Adrenal gland (tissue), 12 donors: ENCODE data around the gene TRIM40. TPM values are rescaled to one million over a fixed set of nuclear protein-coding genes. Genes with fewer than 3 reads are reported as not detected.
"Not testable (repeated sequence)": the region's sequence is repeated elsewhere in the genome, so short reads cannot be mapped to it uniquely, and the experiment has no call there.

Experiments used
- DNase-seq, 7 donors: peaks; one replicate each; pipeline ENCODE4 v3.0.0-alpha.2; 2019 to 2020
- H3K27ac ChIP-seq, 5 donors: fragments of 200-600 bp; sonication (generic) in 4 of 5; 1 replicate in 3 of 5; 2 replicates in 2 of 5; pipeline versions ENCODE4 v1.5.1 to v1.8.0; 2016 to 2020; ENCODE audit warnings: mild to moderate bottlenecking in 1 of 5
- H3K27me3 ChIP-seq: fragments of 200-600 bp; 2 replicates; pipeline ENCODE4 v1.8.0; 2021
- H3K36me3 ChIP-seq, 2 donors: fragments of 200-600 bp; replicated peaks in 1 of 2; 1 replicate in 1 of 2; 2 replicates in 1 of 2; pipeline versions ENCODE4 v1.5.1 to v1.8.0; 2018 to 2022
- H3K4me1 ChIP-seq, 2 donors: fragments of 200-600 bp; replicated peaks in 1 of 2; 1 replicate in 1 of 2; 2 replicates in 1 of 2; pipeline versions ENCODE4 v1.5.1 to v1.8.0; 2018 to 2021
- H3K4me3 ChIP-seq, 4 donors: fragments of 200-600 bp; sonication (generic) in 3 of 4; one replicate each; pipeline ENCODE4 v1.5.1; 2016 to 2018
- H3K9me3 ChIP-seq, 3 donors: fragments of 200-600 bp; sonication (generic) in 1 of 3; replicated peaks in 1 of 3; 1 replicate in 2 of 3; 2 replicates in 1 of 3; pipeline versions ENCODE4 v1.5.1 to v1.8.0; 2016 to 2021
- CTCF ChIP-seq, 6 experiments: fragments of 450-650 bp in 4 of 6; fragments of 200-600 bp in 2 of 6; sonication (generic) in 1 of 6; IDR thresholded peaks; 1 replicate in 5 of 6; 2 replicates in 1 of 6; pipeline versions ENCODE4 v1.5.1 to v1.8.0; 2016 to 2021; ENCODE audit warnings: antibody characterized with exemption in 6 of 6, mild to moderate bottlenecking in 2 of 6, moderate library complexity in 1 of 6
- POLR2A ChIP-seq, 2 donors: fragments of 450-650 bp; IDR thresholded peaks; one replicate each; pipeline ENCODE4 v1.6.1; 2017; ENCODE audit warnings: antibody characterized with exemption in 2 of 2, mild to moderate bottlenecking in 2 of 2, moderate library complexity in 1 of 2
- WGBS, 4 donors: extraction: QIAGEN DNeasy Blood & Tissue Kit in 2 of 4; methylation state at CpG; one replicate each; pipeline versions ENCODE4 v1.1.5 to v1.1.7; 2013 to 2017; 5-methylcytosine and 5-hydroxymethylcytosine counted together
- intact Hi-C, 2 donors: fragments of 100-400 bp; cut with DNase I; formaldehyde crosslinking; loops; one replicate each; pipeline versions ENCODE4 v1.14.1 to v1.15.0; 2022 to 2023
- polyA plus RNA-seq, 3 donors: library from polyadenylated mRNA; stranded (reverse); fragments of 200-250 nt in 2 of 3; fragments of 350-450 nt in 1 of 3; fragmentation: Illumina TruSeq in 1 of 3; extraction: RNeasy Lipid Tissue Mini Kit (QIAGEN cat#74804) in 1 of 3; gene quantifications; one replicate each; pipeline ENCODE4 v1.2.3, GENCODE V29; 2013 to 2014
- total RNA-seq, 9 donors: library from RNA; depleted of rRNA in 4 of 9; stranded (reverse); fragments of >200 nt in 4 of 9; fragments of 120-200 nt in 1 of 9; fragmentation: NEBNext Ultra II Directional in 1 of 9; extraction: Animal tissue kit (Norgen Biotek cat#: 25700) in 1 of 9; gene quantifications; one replicate each; pipeline versions ENCODE4 v1.1.0 to v1.2.4, GENCODE V29; 2013 to 2023
- donor health status: healthy with polysubstance abuse.
- donor health status: Bipolar disorder and iron deficiency.
- donor health status: DM: yes; HTN: yes; CAD: no.
- donor health status: DM: no; HTN: no; CAD: no.
- donor health status: DM: no; HTN: no; CAD: no.
- donor health status: DM: yes; HTN: yes; CAD: no.

The TRIM40 gene
- total and polyA plus RNA-seq, 12 donors: 0.11 to 0.16 TPM; not detected in 10

DNA sequence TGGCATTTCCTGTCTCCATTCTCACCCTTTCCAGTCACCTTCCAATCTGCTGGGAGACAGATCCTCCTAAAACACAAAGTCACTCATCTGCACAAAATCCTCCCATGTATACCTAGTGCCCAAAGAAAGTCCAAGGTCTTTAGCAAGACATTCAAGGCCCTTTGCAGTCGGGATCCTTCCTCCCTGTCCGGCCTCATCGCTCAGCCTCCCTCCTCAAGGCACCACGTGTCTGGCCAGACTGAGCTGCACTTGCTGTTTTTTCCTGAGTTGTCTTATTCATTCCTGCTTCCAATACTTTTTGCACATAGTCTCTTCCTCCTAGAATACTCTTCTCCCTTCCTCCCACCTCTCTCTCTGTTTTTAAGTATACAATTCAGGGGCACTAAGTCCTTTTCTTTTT, 28.8 kb downstream of the TRIM40 start:
- Histone ChIP-seq H3K9me3 (no peaks in the 10 kb centered on the region), H3K4me1 (no peaks in the 10 kb centered on the region), H3K27me3 (peaks cover 6% of the 10 kb centered on the region), H3K27ac (no peak overlapping the region), H3K36me3 (no peaks in the 10 kb centered on the region), H3K4me3 (no peak overlapping the region)
- TF ChIP-seq POLR2A (IDR thresholded peaks at IDR 0.05) (no peak), CTCF (IDR thresholded peaks at IDR 0.05) (no peak)
- intact Hi-C loops: no loop called here
- no peak for DNase-seq
- 69 to 74% (median 71%) methylated on average over 4 of the region's 4 CpGs for WGBS, 4 donors

GRCh38 chr6:30165238-30165637, 29.3 kb downstream of the TRIM40 start:
- H3K4me3 ChIP-seq, H3K27me3 ChIP-seq, intact Hi-C loops, H3K36me3 ChIP-seq, H3K9me3 ChIP-seq, H3K4me1 ChIP-seq, H3K27ac ChIP-seq, DNase-seq: not testable (repeated sequence)
- WGBS, 4 donors: 78 to 84% (median 81%) methylated on average over 1 of the region's 1 CpG

DNA sequence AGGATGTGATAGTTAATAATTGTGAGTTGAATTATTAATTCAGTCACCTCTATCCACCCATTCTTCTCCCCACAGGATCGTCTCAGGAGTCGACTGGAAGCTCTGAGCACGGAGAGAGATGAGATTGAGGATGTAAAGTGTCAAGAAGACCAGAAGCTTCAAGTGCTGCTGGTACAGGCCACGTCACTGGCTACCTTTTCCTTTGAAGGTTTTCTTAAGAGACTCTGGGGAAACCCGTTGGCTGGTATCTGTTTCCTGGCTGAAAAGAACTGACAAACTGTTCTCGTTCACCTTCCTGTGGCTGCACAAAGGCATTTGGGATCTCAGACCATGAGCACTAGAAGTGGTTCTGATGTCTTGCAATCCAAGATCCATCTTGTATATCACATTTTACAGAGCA, 31.2 kb downstream of the TRIM40 start:
- Histone ChIP-seq H3K27me3 (peaks cover 17% of the 10 kb centered on the region), H3K4me3 (no peak overlapping the region), H3K36me3 (no peaks in the 10 kb centered on the region), H3K27ac (no peak overlapping the region), H3K4me1 (no peaks in the 10 kb centered on the region), H3K9me3 (no peaks in the 10 kb centered on the region)
- no peak for TF ChIP-seq POLR2A (IDR thresholded peaks at IDR 0.05)
- TF ChIP-seq CTCF (IDR thresholded peaks at IDR 0.05): no peak
- DNase-seq: no peak
- 54 to 72% (median 64%) methylated on average over 6 of the region's 6 CpGs for WGBS, 4 donors
- intact Hi-C loops: no loop called here

DNA sequence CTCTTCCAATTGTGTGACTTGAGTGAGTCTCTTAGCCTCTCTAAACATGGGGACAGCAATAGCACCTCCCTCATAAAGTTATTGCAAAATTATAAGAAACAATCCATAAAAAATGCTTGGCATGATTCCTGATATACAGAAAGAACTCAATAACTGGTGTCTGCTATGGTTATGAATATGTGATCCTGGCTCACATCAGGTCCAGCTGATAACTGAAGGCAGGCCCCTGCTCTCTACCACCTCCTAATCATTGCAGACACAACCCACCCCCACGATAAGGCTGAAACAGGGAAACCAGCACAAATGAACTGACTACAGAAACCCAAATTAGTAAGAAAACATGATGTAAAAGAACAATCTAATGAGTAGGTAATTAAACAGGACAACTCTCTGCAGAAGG, 32.8 kb downstream of the TRIM40 start:
- peaks cover 27% of the 10 kb centered on the region for H3K27me3 ChIP-seq
- no peak overlapping the region for H3K27ac ChIP-seq
- H3K4me1 ChIP-seq: no peaks in the 10 kb centered on the region
- DNase-seq: no peak
- 36 to 58% (median 53%) methylated on average over 1 of the region's 1 CpG for WGBS, 4 donors
- TF ChIP-seq CTCF (IDR thresholded peaks at IDR 0.05): no peak
- TF ChIP-seq POLR2A (IDR thresholded peaks at IDR 0.05): no peak
- H3K4me3 ChIP-seq: no peak overlapping the region
- intact Hi-C loops: no loop called here
- H3K36me3 ChIP-seq: no peaks in the 10 kb centered on the region
- no peaks in the 10 kb centered on the region for H3K9me3 ChIP-seq
